ENCODE data around the gene MED31. TPM values are rescaled to one million over a fixed set of nuclear protein-coding genes. Genes with fewer than 3 reads are reported as not detected.
A peak's percentile ranks its signal among the peaks of the same experiment; 100 is the strongest.

MED31 gene
- total RNA-seq, 1 experiment from 2014 or later: 10.6 TPM

DNA sequence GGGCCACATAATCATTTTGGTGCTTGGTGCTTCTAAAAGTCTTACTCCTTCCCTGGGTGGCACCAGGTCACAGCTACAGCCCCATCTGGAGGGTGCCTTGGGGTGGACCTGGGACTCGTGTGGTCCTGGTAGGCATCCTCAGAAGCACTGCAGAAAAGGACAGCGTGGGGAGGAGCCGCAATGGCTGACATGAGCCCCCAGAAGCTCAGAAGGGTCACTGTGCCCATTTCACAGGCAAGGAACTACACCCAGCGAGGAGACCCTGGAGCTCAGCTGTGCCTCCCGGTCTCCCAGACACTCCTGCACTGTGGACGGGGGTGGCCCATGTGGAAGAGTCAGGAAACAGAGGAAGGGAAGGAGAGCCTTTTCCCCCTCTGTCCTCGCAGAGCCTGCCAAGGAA is 26.5 kb upstream of the MED31 start (continued):
- TF ChIP-seq, protein P1, sequence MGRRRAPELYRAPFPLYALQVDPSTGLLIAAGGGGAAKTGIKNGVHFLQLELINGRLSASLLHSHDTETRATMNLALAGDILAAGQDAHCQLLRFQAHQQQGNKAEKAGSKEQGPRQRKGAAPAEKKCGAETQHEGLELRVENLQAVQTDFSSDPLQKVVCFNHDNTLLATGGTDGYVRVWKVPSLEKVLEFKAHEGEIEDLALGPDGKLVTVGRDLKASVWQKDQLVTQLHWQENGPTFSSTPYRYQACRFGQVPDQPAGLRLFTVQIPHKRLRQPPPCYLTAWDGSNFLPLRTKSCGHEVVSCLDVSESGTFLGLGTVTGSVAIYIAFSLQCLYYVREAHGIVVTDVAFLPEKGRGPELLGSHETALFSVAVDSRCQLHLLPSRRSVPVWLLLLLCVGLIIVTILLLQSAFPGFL (CRISPR knock-in tag; IDR thresholded peaks at IDR 0.05; ENCODE audit: borderline replicate concordance): no peak
- TF ChIP-seq TEAD1 (CRISPR knock-in tag; IDR thresholded peaks at IDR 0.05) (no peak), NFE2L1 (CRISPR knock-in tag; IDR thresholded peaks at IDR 0.05) (no peak)
- TF ChIP-seq, protein P2, sequence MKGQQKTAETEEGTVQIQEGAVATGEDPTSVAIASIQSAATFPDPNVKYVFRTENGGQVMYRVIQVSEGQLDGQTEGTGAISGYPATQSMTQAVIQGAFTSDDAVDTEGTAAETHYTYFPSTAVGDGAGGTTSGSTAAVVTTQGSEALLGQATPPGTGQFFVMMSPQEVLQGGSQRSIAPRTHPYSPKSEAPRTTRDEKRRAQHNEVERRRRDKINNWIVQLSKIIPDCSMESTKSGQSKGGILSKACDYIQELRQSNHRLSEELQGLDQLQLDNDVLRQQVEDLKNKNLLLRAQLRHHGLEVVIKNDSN (CRISPR knock-in tag; IDR thresholded peaks at IDR 0.05): no peak

GRCh38 chr17:6677158-6677831 is 25.9 kb upstream of the MED31 start:
- Mint-ChIP-seq H3K4me1 (no peaks in the 10 kb centered on the region), H3K36me3 (no peaks in the 10 kb centered on the region), H3K27me3 (ENCODE audit: low read depth) (no peaks in the 10 kb centered on the region), H3K4me3 (no peak overlapping the region), H3K27ac (no peak overlapping the region), H3K9me3 (no peaks in the 10 kb centered on the region)
- TF ChIP-seq CDX4 (CRISPR knock-in tag; IDR thresholded peaks at IDR 0.05; ENCODE audit: borderline replicate concordance) (no peak), ZMAT4 (CRISPR knock-in tag; IDR thresholded peaks at IDR 0.05) (no peak)
- TF ChIP-seq, protein P3, sequence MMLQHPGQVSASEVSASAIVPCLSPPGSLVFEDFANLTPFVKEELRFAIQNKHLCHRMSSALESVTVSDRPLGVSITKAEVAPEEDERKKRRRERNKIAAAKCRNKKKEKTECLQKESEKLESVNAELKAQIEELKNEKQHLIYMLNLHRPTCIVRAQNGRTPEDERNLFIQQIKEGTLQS (CRISPR knock-in tag; conservative IDR thresholded peaks at IDR 0.05): no peak
- CTCF ChIA-PET: interaction anchor here (1.0 to 3.1 kb wide), 8 partner anchors 11 to 327 kb away, joined by 3 to 10 read pairs (median 6); partner anchors contain the start of gene SLC13A5
- DNase-seq (ENCODE audit: low spot score): no peak
- POLR2A ChIA-PET: interaction anchor here (1.1 kb wide), 1 partner anchor 37 kb away, joined by 3 read pairs; no protein-coding TSS in a partner anchor
- no peak for ATAC-seq

- ATAC-seq: peak; percentile 32
- Mint-ChIP-seq H3K36me3 (no peaks in the 10 kb centered on the region), H3K27ac (no peak overlapping the region), H3K4me1 (no peaks in the 10 kb centered on the region), H3K4me3 (no peak overlapping the region), H3K27me3 (ENCODE audit: low read depth) (no peaks in the 10 kb centered on the region), H3K9me3 (no peaks in the 10 kb centered on the region)
- POLR2A ChIA-PET: interaction anchor here (1.1 kb wide), 1 partner anchor 37 kb away, joined by 3 read pairs; no protein-coding TSS in a partner anchor
- CTCF ChIA-PET: interaction anchor here (0.8 to 3.1 kb wide), 9 partner anchors 10 to 328 kb away, joined by 3 to 10 read pairs (median 4); partner anchors contain the start of gene SLC13A5
- TF ChIP-seq NR3C1 (CRISPR knock-in tag; conservative IDR thresholded peaks at IDR 0.05; ENCODE audit: low read depth): no peak
- no peak for TF ChIP-seq IRF2 (CRISPR knock-in tag; IDR thresholded peaks at IDR 0.05; ENCODE audit: borderline replicate concordance, low read depth)
- DNase-seq (ENCODE audit: low spot score): no peak
Measured at GRCh38 chr17:6676802-6677157, 25.4 kb upstream of the MED31 start.

- Mint-ChIP-seq H3K4me1 (no peaks in the 10 kb centered on the region), H3K9me3 (no peaks in the 10 kb centered on the region), H3K36me3 (no peaks in the 10 kb centered on the region), H3K27ac (no peak overlapping the region), H3K27me3 (ENCODE audit: low read depth) (no peaks in the 10 kb centered on the region), H3K4me3 (no peak overlapping the region)
- ChIA-PET POLR2A (no interaction called here), CTCF (interaction anchor here (3.1 kb wide), 1 partner anchor 219 kb away, joined by 10 read pairs; no protein-coding TSS in a partner anchor)
- TF ChIP-seq, protein P4, sequence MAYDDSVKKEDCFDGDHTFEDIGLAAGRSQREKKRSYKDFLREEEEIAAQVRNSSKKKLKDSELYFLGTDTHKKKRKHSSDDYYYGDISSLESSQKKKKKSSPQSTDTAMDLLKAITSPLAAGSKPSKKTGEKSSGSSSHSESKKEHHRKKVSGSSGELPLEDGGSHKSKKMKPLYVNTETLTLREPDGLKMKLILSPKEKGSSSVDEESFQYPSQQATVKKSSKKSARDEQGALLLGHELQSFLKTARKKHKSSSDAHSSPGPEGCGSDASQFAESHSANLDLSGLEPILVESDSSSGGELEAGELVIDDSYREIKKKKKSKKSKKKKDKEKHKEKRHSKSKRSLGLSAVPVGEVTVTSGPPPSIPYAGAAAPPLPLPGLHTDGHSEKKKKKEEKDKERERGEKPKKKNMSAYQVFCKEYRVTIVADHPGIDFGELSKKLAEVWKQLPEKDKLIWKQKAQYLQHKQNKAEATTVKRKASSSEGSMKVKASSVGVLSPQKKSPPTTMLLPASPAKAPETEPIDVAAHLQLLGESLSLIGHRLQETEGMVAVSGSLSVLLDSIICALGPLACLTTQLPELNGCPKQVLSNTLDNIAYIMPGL (CRISPR knock-in tag; IDR thresholded peaks at IDR 0.05): no peak
- TF ChIP-seq FOXK1 (CRISPR knock-in tag; IDR thresholded peaks at IDR 0.05) (no peak), STAT6 (CRISPR knock-in tag; conservative IDR thresholded peaks at IDR 0.05; ENCODE audit: low read depth) (no peak), ZNF219 (CRISPR knock-in tag; IDR thresholded peaks at IDR 0.05; ENCODE audit: borderline replicate concordance) (no peak), NR3C1 (CRISPR knock-in tag; conservative IDR thresholded peaks at IDR 0.05; ENCODE audit: low read depth) (no peak), ZMAT4 (CRISPR knock-in tag; IDR thresholded peaks at IDR 0.05) (no peak)
- TF ChIP-seq, protein P5, sequence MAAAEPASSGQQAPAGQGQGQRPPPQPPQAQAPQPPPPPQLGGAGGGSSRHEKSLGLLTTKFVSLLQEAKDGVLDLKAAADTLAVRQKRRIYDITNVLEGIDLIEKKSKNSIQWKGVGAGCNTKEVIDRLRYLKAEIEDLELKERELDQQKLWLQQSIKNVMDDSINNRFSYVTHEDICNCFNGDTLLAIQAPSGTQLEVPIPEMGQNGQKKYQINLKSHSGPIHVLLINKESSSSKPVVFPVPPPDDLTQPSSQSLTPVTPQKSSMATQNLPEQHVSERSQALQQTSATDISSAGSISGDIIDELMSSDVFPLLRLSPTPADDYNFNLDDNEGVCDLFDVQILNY (CRISPR knock-in tag; IDR thresholded peaks at IDR 0.05): no peak
- DNase-seq (ENCODE audit: low spot score) (no peak), ATAC-seq (no peak)
Measured at GRCh38 chr17:6675201-6675825, 23.9 kb upstream of the MED31 start.
